HG02943 (cell line): ENCODE results near the gene KIAA0319L.

ENCODE experiments used
- ATAC-seq: cut with Tn5 transposase; IDR thresholded peaks from one replicate; pipeline ENCODE4 v1.9.1; 2021; ENCODE audit warnings: mild to moderate bottlenecking, low read depth, moderate library complexity; ENCODE audit not compliant: unreplicated experiment

KIAA0319L gene

GRCh38 chr1:35564037-35564883, 7.1 kb upstream of the KIAA0319L start:
- no peak for ATAC-seq

GRCh38 chr1:35563166-35563565, 6.0 kb upstream of the KIAA0319L start:
- ATAC-seq, result no peak

GRCh38 chr1:35561972-35562680, 4.9 kb upstream of the KIAA0319L start:
- no peak for ATAC-seq

GRCh38 chr1:35561297-35561971, 4.2 kb upstream of the KIAA0319L start:
- ATAC-seq, result no peak

GRCh38 chr1:35560256-35561225, 3.3 kb upstream of the KIAA0319L start:
- ATAC-seq, result no peak

GRCh38 chr1:35559317-35559944, 2.2 kb upstream of the KIAA0319L start:
- ATAC-seq, result no peak

- ATAC-seq, result no peak
Measured at GRCh38 chr1:35558374-35559316, 1.4 kb upstream of the KIAA0319L start.

GRCh38 chr1:35557611-35558373, 589 bp upstream of the KIAA0319L start, which contains the start of gene NCDN:
Gene NCDN, plus strand, starts transcription at chr1:35557799. Its CDS starts 392 bp downstream, at chr1:35558191.
- ATAC-seq, result peak; percentile 79

GRCh38 chr1:35556484-35557117, 602 bp downstream of the KIAA0319L start:
- peak; percentile 19 for ATAC-seq

- no peak for ATAC-seq
Measured at GRCh38 chr1:35555601-35556477, 1.4 kb downstream of the KIAA0319L start.

- ATAC-seq, result no peak
Measured at GRCh38 chr1:35555212-35555584, 2.0 kb downstream of the KIAA0319L start.

GRCh38 chr1:35554266-35555211, 2.7 kb downstream of the KIAA0319L start:
- ATAC-seq, result no peak

- ATAC-seq, result no peak
Measured at GRCh38 chr1:35553851-35554250, 3.4 kb downstream of the KIAA0319L start.

- ATAC-seq, result no peak
Measured at GRCh38 chr1:35546614-35547013, 10.6 kb downstream of the KIAA0319L start.

GRCh38 chr1:35544976-35545375, 12.2 kb downstream of the KIAA0319L start:
- ATAC-seq, result no peak
